HepG2 (cell line): ENCODE measurements around the gene MRO. TPM values are rescaled to one million over a fixed set of nuclear protein-coding genes. Genes with fewer than 3 reads are reported as not detected.

ENCODE experiments used
- BCL6 ChIP-seq: IDR thresholded peaks from 2 replicates; pipeline ENCODE4 v1.6.1; 2016; ENCODE audit warnings: missing genetic modification reagents, missing compliant biosample characterization
- CBX5 ChIP-seq: sonication (generic); formaldehyde crosslinking; IDR thresholded peaks from 2 replicates; pipeline ENCODE4 v1.4.0; 2020; ENCODE audit warnings: missing genetic modification reagents, borderline replicate concordance
- HMG20B ChIP-seq: conservative IDR thresholded peaks from 2 replicates; pipeline ENCODE4 v1.6.1; 2016; ENCODE audit warnings: missing genetic modification reagents, missing compliant biosample characterization
- KDM5B ChIP-seq: sonication (generic); formaldehyde crosslinking; IDR thresholded peaks from 2 replicates; pipeline ENCODE4 v1.4.0; 2020; ENCODE audit warnings: missing genetic modification reagents, mild to moderate bottlenecking, borderline replicate concordance
- LCORL ChIP-seq, 2 experiments: fragments of 450-650 bp in 1 of 2; sonication (generic) in 1 of 2; formaldehyde crosslinking in 1 of 2; IDR thresholded peaks; 2 replicates each; pipeline versions ENCODE4 v1.5.0 to v1.6.1; 2017 to 2020; ENCODE audit warnings: antibody characterized with exemption in 1 of 2, missing genetic modification reagents in 1 of 2
- MEIS2 ChIP-seq: sonication (generic); formaldehyde crosslinking; IDR thresholded peaks from 2 replicates; pipeline ENCODE4 v1.9.0; 2021; ENCODE audit warnings: mild to moderate bottlenecking, missing genetic modification reagents
- NKX3-1 ChIP-seq: sonication (generic); formaldehyde crosslinking; IDR thresholded peaks from 2 replicates; pipeline ENCODE4 v1.5.0; 2020; ENCODE audit warnings: missing genetic modification reagents
- SMARCE1 ChIP-seq: fragments of 450-650 bp; IDR thresholded peaks from 2 replicates; pipeline ENCODE4 v1.6.1; 2017; ENCODE audit warnings: borderline replicate concordance
- SOX5 ChIP-seq: IDR thresholded peaks from 2 replicates; pipeline ENCODE4 v1.6.1; 2016; ENCODE audit warnings: borderline replicate concordance
- SPEN ChIP-seq: sonication (generic); formaldehyde crosslinking; IDR thresholded peaks from 2 replicates; pipeline ENCODE4 v1.5.1; 2020; ENCODE audit warnings: low read depth, mild to moderate bottlenecking, missing genetic modification reagents
- ZNF138 ChIP-seq: sonication (generic); formaldehyde crosslinking; IDR thresholded peaks from 2 replicates; pipeline ENCODE4 v1.5.0; 2020; ENCODE audit warnings: mild to moderate bottlenecking, low read depth, missing genetic modification reagents
- ZNF441 ChIP-seq: sonication (generic); formaldehyde crosslinking; IDR thresholded peaks from 2 replicates; pipeline ENCODE4 v1.7.0; 2021; ENCODE audit warnings: missing genetic modification reagents, borderline replicate concordance
- ZNF589 ChIP-seq: sonication (generic); formaldehyde crosslinking; conservative IDR thresholded peaks from 2 replicates; pipeline ENCODE4 v1.8.0; 2022; ENCODE audit warnings: mild to moderate bottlenecking, moderate library complexity, missing genetic modification reagents
- ZNF605 ChIP-seq: sonication (generic); formaldehyde crosslinking; IDR thresholded peaks from 2 replicates; pipeline ENCODE4 v1.8.0; 2022; ENCODE audit warnings: mild to moderate bottlenecking, missing genetic modification reagents
- polyA plus RNA-seq, 8 experiments: library from polyadenylated mRNA; depleted of rRNA in 3 of 8; stranded (reverse) in 7 of 8; unstranded in 1 of 8; fragments of >200 nt; fragmentation: Illumina TruSeq in 4 of 8; extraction: Trizol in 4 of 8; gene quantifications; 2 replicates each; pipeline versions ENCODE4 v1.2.1 to v1.2.3, GENCODE V29; 2011 to 2016; ENCODE audit warnings: low read depth in 4 of 8, missing spikeins in 1 of 8, mixed read lengths in 1 of 8; ENCODE audit not compliant: insufficient read depth in 1 of 8
- total RNA-seq, 5 experiments: library from RNA; depleted of rRNA; stranded (reverse); fragments of >200 nt; fragmentation: Illumina TruSeq; extraction: Trizol; gene quantifications; 2 replicates each; pipeline ENCODE4 v1.2.3, GENCODE V29; 2016; ENCODE audit warnings: low read depth in 1 of 5
- TF ChIP-seq, protein P1 (sequence below): sonication (generic); formaldehyde crosslinking; IDR thresholded peaks from 2 replicates; pipeline ENCODE4 v1.4.0; 2020; ENCODE audit warnings: mild to moderate bottlenecking, missing genetic modification reagents
- TF ChIP-seq, protein P2 (sequence below), 2 experiments: fragments of 450-650 bp in 1 of 2; sonication (generic) in 1 of 2; formaldehyde crosslinking; IDR thresholded peaks; 2 replicates each; pipeline versions ENCODE4 v1.5.0 to v1.8.0; 2020 to 2022; ENCODE audit warnings: mild to moderate bottlenecking in 1 of 2, missing genetic modification reagents in 1 of 2
- TF ChIP-seq, protein P3 (sequence below): IDR thresholded peaks from 2 replicates; pipeline ENCODE4 v1.6.1; 2016; ENCODE audit warnings: missing genetic modification reagents, missing compliant biosample characterization
- TF ChIP-seq, protein P4 (sequence below): sonication (generic); formaldehyde crosslinking; IDR thresholded peaks from 2 replicates; pipeline ENCODE4 v1.5.0; 2020; ENCODE audit warnings: missing genetic modification reagents
- TF ChIP-seq, protein P5 (sequence below): sonication (generic); formaldehyde crosslinking; IDR thresholded peaks from 2 replicates; pipeline ENCODE4 v1.4.0; 2020; ENCODE audit warnings: missing genetic modification reagents
- TF ChIP-seq, protein P6 (sequence below): sonication (generic); formaldehyde crosslinking; IDR thresholded peaks from 2 replicates; pipeline ENCODE4 v1.5.0; 2020; ENCODE audit warnings: mild to moderate bottlenecking, missing genetic modification reagents

The MRO gene
- total and polyA plus RNA-seq, 2 of the 13 experiments (the other 11 are each of a cell fraction or from before 2014, with no cell fraction given), result not detected

DNA sequence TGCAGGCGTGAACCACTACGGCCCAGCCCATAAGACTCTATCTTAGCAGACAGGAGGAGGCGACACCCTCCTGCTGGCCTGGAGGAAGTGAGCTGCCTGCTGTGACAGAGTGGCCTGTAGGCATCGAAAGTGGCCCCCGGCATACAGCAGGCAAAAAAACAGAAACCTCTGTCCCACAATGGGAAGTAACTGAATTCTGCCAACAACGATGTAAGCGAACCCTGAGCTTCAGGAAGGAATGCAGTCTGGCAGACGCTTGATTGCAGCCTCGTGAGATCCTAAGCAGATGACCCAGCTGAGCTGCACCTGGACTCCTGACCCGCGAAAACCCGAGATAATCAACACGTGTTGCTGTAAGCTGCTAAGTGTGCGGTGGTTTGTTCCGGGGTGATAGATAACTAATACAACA is 13.6 kb downstream of the MRO start (continued):
- TF ChIP-seq, protein P1, sequence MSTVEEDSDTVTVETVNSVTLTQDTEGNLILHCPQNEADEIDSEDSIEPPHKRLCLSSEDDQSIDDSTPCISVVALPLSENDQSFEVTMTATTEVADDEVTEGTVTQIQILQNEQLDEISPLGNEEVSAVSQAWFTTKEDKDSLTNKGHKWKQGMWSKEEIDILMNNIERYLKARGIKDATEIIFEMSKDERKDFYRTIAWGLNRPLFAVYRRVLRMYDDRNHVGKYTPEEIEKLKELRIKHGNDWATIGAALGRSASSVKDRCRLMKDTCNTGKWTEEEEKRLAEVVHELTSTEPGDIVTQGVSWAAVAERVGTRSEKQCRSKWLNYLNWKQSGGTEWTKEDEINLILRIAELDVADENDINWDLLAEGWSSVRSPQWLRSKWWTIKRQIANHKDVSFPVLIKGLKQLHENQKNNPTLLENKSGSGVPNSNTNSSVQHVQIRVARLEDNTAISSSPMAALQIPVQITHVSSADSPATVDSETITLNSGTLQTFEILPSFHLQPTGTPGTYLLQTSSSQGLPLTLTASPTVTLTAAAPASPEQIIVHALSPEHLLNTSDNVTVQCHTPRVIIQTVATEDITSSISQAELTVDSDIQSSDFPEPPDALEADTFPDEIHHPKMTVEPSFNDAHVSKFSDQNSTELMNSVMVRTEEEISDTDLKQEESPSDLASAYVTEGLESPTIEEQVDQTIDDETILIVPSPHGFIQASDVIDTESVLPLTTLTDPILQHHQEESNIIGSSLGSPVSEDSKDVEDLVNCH (CRISPR knock-in tag), result no peak
- TF ChIP-seq BCL6 (CRISPR knock-in tag), result no peak
- TF ChIP-seq NKX3-1 (CRISPR knock-in tag), result no peak
- TF ChIP-seq, protein P2, sequence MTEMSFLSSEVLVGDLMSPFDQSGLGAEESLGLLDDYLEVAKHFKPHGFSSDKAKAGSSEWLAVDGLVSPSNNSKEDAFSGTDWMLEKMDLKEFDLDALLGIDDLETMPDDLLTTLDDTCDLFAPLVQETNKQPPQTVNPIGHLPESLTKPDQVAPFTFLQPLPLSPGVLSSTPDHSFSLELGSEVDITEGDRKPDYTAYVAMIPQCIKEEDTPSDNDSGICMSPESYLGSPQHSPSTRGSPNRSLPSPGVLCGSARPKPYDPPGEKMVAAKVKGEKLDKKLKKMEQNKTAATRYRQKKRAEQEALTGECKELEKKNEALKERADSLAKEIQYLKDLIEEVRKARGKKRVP (CRISPR knock-in tag; IDR thresholded peaks at IDR 0.05), result no peak
- TF ChIP-seq CBX5, result no peak
- TF ChIP-seq KDM5B (CRISPR knock-in tag), result peak; percentile 69; the same call in 1 of the 2 replicates
- TF ChIP-seq SOX5, result peak; percentile 32; the same call in 1 of the 2 replicates
- no peak for TF ChIP-seq LCORL (IDR thresholded peaks at IDR 0.05)
- no peak for TF ChIP-seq LCORL (CRISPR knock-in tag; IDR thresholded peaks at IDR 0.05)
- no peak for TF ChIP-seq SMARCE1
- TF ChIP-seq MEIS2 (CRISPR knock-in tag), result no peak; the same call in 1 of the 2 replicates
- TF ChIP-seq, protein P3, sequence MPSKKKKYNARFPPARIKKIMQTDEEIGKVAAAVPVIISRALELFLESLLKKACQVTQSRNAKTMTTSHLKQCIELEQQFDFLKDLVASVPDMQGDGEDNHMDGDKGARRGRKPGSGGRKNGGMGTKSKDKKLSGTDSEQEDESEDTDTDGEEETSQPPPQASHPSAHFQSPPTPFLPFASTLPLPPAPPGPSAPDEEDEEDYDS (CRISPR knock-in tag), result no peak
- 0 out of 2 replicates have a peak, but pooled peaks have one; percentile 28 for TF ChIP-seq ZNF441 (CRISPR knock-in tag)
- peak; percentile 53; the same call in 1 of the 2 replicates for TF ChIP-seq ZNF605 (CRISPR knock-in tag)
- TF ChIP-seq ZNF589 (CRISPR knock-in tag), result no peak
- TF ChIP-seq, protein P4, sequence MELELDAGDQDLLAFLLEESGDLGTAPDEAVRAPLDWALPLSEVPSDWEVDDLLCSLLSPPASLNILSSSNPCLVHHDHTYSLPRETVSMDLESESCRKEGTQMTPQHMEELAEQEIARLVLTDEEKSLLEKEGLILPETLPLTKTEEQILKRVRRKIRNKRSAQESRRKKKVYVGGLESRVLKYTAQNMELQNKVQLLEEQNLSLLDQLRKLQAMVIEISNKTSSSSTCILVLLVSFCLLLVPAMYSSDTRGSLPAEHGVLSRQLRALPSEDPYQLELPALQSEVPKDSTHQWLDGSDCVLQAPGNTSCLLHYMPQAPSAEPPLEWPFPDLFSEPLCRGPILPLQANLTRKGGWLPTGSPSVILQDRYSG (CRISPR knock-in tag), result no peak
- TF ChIP-seq, protein P5, sequence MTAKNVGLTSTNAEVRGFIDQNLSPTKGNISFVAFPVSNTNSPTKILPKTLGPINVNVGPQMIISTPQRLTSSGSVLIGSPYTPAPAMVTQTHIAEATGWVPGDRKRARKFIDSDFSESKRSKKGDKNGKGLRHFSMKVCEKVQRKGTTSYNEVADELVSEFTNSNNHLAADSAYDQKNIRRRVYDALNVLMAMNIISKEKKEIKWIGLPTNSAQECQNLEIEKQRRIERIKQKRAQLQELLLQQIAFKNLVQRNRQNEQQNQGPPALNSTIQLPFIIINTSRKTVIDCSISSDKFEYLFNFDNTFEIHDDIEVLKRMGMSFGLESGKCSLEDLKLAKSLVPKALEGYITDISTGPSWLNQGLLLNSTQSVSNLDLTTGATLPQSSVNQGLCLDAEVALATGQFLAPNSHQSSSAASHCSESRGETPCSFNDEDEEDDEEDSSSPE (CRISPR knock-in tag), result peak; percentile 64; the same call in 1 of the 2 replicates
- TF ChIP-seq, protein P6, sequence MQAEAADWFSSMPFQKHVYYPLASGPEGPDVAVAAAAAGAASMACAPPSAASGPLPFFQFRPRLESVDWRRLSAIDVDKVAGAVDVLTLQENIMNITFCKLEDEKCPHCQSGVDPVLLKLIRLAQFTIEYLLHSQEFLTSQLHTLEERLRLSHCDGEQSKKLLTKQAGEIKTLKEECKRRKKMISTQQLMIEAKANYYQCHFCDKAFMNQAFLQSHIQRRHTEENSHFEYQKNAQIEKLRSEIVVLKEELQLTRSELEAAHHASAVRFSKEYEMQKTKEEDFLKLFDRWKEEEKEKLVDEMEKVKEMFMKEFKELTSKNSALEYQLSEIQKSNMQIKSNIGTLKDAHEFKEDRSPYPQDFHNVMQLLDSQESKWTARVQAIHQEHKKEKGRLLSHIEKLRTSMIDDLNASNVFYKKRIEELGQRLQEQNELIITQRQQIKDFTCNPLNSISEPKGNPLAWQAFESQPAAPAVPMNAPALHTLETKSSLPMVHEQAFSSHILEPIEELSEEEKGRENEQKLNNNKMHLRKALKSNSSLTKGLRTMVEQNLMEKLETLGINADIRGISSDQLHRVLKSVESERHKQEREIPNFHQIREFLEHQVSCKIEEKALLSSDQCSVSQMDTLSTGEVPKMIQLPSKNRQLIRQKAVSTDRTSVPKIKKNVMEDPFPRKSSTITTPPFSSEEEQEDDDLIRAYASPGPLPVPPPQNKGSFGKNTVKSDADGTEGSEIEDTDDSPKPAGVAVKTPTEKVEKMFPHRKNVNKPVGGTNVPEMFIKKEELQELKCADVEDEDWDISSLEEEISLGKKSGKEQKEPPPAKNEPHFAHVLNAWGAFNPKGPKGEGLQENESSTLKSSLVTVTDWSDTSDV (CRISPR knock-in tag), result peak; percentile 69; the same call in 1 of the 2 replicates
- no peak for TF ChIP-seq HMG20B
- no peak for TF ChIP-seq ZNF138 (CRISPR knock-in tag)
- TF ChIP-seq SPEN (CRISPR knock-in tag), result 0 out of 2 replicates have a peak, but pooled peaks have one; percentile 33
